Measurements from ENCODE around the gene TMEM61. TPM values are rescaled to one million over a fixed set of nuclear protein-coding genes. Genes with fewer than 3 reads are reported as not detected.
A peak's percentile ranks its signal among the peaks of the same experiment; 100 is the strongest.

The TMEM61 gene
- total RNA-seq, 2 donors from 2014 or later = 3.0 to 11.0 TPM

GRCh38 chr1:54995835-54996234 lies 15.4 kb downstream of the TMEM61 start:
- intact Hi-C loops (cut with DNase I) = loop anchor here (2.0 to 5.0 kb wide), 3 partner anchors 45 to 1241 kb away; no protein-coding TSS in a partner anchor
- no peak for DNase-seq (ENCODE audit: low spot score)

DNA sequence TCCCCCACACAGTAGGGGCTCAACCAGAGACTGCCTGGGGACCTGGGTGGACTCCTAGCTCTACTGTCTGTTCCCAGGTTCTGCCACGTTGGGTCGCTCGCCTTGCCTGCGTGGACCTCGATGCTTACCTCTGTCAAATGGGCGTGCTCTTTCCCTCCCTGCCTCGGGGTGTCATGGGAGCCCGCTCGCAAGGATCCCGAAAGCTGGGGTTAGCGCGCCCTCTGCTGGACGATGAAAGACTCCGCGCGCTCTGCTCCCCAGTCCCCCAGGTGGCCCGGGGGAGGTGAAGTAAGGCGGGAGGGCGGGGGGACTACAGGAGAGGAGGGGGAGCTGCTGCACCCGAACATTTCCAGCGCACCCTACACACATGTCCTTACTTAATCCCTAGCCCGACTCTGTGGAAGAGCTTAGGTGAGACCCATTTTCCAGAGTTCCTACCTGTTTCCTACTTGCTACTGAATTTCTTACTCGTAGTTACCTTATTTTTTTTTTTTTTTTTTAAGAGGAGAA lies 16.0 kb downstream of the TMEM61 start:
- peak; percentile 94 for DNase-seq (ENCODE audit: low spot score)
- intact Hi-C loops (cut with DNase I) = loop anchor here (2.0 to 5.0 kb wide), 3 partner anchors 46 to 1241 kb away; no protein-coding TSS in a partner anchor

DNA sequence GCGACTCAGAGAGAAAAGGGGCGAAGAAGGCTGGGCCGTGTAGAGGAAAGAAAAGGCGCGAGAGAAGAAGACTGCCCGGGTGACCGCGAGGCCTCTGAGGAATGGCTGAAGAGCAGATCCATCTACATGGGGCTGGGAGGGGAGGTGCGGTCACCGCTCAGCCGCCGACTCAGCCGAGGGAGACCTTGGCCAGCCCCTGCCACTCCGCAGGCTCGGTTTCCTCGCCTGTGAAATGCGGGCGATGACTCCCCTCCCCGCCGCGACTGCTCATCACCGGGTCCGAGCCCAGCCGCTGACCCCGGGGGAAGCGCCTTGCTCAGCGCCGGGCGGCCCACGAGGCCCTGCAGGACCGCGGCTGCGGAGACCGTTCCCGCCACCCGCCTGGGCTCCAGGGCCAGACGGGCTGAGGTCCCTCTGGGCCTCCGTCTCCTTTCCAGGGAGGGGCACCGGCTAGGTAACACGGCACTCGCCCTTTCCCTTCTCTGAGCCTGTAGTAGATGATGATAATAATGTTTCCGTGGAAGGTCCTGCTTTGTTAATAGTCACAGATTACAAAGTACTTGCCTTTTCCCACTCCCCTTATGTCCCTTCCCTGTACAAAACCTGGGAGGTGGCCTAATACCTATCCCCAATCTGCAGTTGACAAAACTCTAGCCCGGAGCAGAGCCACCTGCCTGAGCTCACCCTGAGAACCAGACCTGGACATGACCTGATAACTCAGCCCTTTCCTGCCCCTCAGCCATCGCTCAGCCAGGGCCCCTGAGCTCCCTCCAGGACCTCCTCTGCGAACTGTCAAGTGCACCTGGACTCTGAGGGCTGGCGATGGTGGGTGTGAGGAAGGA lies 16.7 kb downstream of the TMEM61 start:
- no peak for DNase-seq (ENCODE audit: low spot score)
- intact Hi-C loops (cut with DNase I) = loop anchor here (2.0 to 5.0 kb wide), 3 partner anchors 46 to 1240 kb away; no protein-coding TSS in a partner anchor

DNA sequence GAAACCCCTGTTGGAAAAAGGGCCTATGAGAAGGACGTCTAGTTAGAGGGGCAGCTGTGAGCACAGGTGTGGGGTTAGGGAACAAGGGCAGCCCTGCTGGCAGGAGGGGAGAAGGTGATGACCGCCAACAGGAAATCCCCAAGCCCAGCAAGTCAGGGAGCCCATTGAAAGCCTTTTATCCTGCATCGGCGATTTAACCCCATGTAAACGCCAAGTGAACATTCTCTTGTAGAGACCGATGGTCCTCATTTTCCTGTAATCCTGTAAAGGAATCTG lies 17.2 kb downstream of the TMEM61 start:
- intact Hi-C loops (cut with DNase I) = loop anchor here (2.0 to 5.0 kb wide), 3 partner anchors 47 to 1240 kb away; no protein-coding TSS in a partner anchor

DNA sequence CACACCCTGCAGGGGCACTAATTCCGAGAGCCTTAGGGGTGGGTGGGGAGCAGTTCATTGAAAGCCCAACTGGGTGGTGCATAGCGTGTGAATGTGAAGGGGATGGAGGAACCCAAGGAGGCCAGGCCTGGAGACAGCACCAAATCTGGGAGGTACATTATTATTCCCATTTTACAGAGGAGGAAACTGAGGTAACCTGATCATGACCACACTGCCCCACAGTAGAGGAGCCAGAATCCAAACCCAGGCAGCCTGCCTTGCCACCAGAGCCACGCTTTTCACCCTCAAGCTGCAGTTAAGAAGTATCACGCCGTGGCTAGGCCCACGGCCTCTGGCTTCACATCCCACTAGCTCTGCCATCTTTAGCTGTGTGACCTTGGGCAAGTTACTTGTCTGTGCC lies 17.7 kb downstream of the TMEM61 start:
- DNase-seq (ENCODE audit: low spot score) = no peak
- intact Hi-C loops (cut with DNase I) = loop anchor here in 1 of 2 donors (5.0 kb wide), 2 partner anchors 51 to 1239 kb away; no protein-coding TSS in a partner anchor

More for the DNA sequence above, 17.2 kb downstream of the TMEM61 start:
- no peak for DNase-seq (ENCODE audit: low spot score)

- intact Hi-C loops (cut with DNase I) = loop anchor here in 1 of 2 donors (5.0 kb wide), 2 partner anchors 51 to 1239 kb away; no protein-coding TSS in a partner anchor
Observed at GRCh38 chr1:54998677-54999076, 18.2 kb downstream of the TMEM61 start, which contains the start of gene BSND. Gene BSND (plus strand): TSS chr1:54998933. CDS start chr1:54999187, 254 bp downstream.

DNA sequence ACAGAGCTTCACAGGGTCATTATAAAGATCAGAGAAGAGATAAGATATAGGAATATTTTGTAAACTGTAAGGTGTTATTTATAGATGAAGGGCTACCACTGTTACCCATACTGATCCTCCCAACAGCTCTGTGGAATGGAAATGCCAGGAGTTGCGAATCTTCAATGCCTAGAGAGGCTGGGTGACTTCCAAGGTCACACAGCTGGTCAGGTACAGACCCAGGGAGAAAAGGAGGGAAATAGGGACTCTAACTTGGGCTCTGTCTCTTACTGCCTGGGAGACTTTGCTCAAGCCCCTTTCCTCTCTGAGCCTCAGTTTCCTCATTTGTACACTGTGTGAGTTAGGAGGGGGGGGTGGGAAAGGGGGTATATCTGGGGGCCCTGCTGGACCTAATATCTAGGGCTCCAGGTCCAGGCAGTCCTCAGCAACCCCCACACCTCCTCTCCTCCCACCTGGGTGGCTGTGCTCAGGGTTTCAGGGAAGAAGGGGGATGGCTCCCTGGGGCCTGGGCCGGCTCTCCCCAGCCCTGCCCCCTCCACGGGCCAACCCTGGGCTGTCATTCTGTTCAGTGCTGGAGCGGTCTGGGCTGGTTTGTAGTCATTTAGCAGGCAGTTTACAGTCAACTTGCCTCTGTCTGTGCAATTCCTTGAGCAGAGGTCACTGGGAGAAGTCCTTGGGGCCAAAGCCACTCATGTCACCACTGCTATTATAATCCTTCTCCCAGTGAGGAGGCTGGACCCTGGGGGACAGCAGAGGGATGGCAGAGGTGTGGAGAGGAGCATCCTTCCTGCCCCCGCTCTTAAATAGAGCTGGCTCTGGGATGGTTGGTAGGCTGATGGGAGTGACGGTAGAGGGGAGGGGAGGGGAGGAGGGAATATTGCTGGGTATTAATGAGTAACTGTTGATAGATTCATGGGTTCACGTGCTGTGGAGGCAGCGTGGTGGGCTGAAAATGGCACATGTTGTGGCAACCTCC lies 20.0 kb downstream of the TMEM61 start:
- DNase-seq (ENCODE audit: low spot score) = no peak
- intact Hi-C loops (cut with DNase I) = no loop called here

More at GRCh38 chr1:54998677-54999076, 18.2 kb downstream of the TMEM61 start, which contains the start of gene BSND:
- DNase-seq (ENCODE audit: low spot score) = no peak

- intact Hi-C loops (cut with DNase I) = no loop called here
- no peak for DNase-seq (ENCODE audit: low spot score)
Observed at GRCh38 chr1:55001311-55001710, 20.9 kb downstream of the TMEM61 start.

- DNase-seq (ENCODE audit: low spot score) = no peak
- intact Hi-C loops (cut with DNase I) = no loop called here
Observed at GRCh38 chr1:55002686-55003085, 22.3 kb downstream of the TMEM61 start.

- intact Hi-C loops (cut with DNase I) = no loop called here
- DNase-seq (ENCODE audit: low spot score) = peak; percentile 67
Observed at GRCh38 chr1:55005351-55006140, 25.1 kb downstream of the TMEM61 start.

- intact Hi-C loops (cut with DNase I) = no loop called here
- DNase-seq (ENCODE audit: low spot score) = peak; percentile 76
Observed at GRCh38 chr1:55006931-55007330, 26.5 kb downstream of the TMEM61 start.

GRCh38 chr1:55007625-55008024 lies 27.2 kb downstream of the TMEM61 start:
- peak; percentile 20 for DNase-seq (ENCODE audit: low spot score)
- intact Hi-C loops (cut with DNase I) = no loop called here

GRCh38 chr1:55010194-55010886 lies 29.9 kb downstream of the TMEM61 start:
- intact Hi-C loops (cut with DNase I) = no loop called here

GRCh38 chr1:55010887-55011217 lies 30.4 kb downstream of the TMEM61 start:
- no peak for DNase-seq (ENCODE audit: low spot score)
- intact Hi-C loops (cut with DNase I) = no loop called here

More at GRCh38 chr1:55010194-55010886, 29.9 kb downstream of the TMEM61 start:
- DNase-seq (ENCODE audit: low spot score) = no peak

- intact Hi-C loops (cut with DNase I) = no loop called here
- DNase-seq (ENCODE audit: low spot score) = no peak
Observed at GRCh38 chr1:55012661-55013060, 32.2 kb downstream of the TMEM61 start.

DNA sequence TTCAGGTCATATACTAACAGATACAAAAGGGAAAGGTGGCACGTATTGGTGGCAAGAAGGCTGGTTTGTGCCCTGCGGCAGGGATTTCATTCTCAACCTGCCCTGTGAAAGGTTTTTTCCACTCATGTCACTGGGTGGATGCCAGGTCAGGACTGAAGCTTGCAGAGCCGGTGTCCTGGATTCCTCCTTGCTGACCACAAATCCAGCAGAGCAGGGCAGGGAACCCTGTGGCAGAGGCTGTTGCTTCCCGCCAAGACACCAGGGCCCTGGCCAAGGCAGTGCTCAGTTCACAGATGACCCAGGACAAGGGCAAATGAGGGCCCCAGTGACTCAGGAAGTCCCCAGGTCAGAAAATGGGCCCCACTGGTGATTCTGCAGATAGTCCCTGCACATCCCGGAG lies 34.7 kb downstream of the TMEM61 start:
- intact Hi-C loops (cut with DNase I) = no loop called here
- DNase-seq (ENCODE audit: low spot score) = peak; percentile 71

DNA sequence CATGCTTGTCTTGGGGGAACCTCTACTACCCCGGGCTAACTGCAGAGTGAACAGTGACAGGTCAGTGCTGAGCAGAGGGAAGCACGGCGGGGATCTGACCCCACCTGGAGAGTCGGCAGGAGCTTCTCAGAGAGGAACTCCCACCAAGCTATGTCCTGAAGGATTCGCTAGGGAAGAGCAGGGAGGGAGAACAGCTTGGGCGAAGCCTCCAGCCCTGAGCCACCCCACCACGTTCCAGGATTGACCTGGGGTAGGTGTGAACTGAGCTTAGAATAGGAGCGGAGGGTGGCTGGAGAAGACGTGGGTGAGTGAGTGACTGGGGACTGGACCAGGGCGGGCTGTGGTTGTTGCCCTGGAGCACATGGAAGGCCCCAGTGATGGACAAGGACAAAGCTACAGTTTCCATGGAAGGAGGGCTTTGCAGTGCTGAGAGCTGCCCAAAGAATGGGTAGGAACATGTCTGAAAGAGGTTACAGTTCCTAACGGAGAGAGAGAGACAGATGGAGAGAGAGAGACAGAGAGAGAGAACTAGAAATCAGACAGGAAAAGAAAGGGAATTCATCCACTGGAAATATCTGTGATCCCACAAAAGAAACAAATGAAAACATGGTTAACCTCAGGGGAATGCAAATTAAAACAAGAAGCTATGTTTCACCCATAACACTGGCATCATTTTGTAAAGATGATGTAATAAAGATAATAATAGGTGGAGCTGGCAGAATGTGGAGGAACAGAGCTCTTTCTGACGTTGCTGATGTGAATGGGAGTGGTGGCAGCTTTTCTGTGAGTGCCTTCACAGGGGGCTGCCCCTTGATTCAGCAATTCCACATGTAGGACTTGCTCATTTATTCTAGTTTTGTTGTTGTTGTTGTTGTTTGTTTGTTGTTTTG lies 35.5 kb downstream of the TMEM61 start:
- DNase-seq (ENCODE audit: low spot score) = peak; percentile 58
- intact Hi-C loops (cut with DNase I) = no loop called here

Data from posterior vena cava (tissue), 2 donors.